Stomach (tissue), 4 donors: ENCODE results near the gene ARTN.

Experiments
- EP300 ChIP-seq: sonication (generic); formaldehyde crosslinking; IDR thresholded peaks from one replicate; pipeline ENCODE4 v1.6.1; 2017; ENCODE audit warnings: antibody characterized with exemption
- POLR2A ChIP-seq, 4 donors: fragments of 450-650 bp; IDR thresholded peaks; one replicate each; pipeline ENCODE4 v1.6.1; 2016; ENCODE audit warnings: antibody characterized with exemption in 4 of 4, control low read depth in 2 of 4, mild to moderate bottlenecking in 1 of 4, moderate library complexity in 1 of 4
- TF ChIP-seq, protein P1 (sequence below), 7 experiments: fragments of 450-650 bp in 4 of 7; fragments of 200-600 bp in 3 of 7; sonication (generic) in 3 of 7; IDR thresholded peaks; one replicate each; pipeline ENCODE4 v1.5.1; 2016 to 2019; ENCODE audit warnings: antibody characterized with exemption in 7 of 7, control low read depth in 2 of 7, mild to moderate bottlenecking in 1 of 7

DNA sequence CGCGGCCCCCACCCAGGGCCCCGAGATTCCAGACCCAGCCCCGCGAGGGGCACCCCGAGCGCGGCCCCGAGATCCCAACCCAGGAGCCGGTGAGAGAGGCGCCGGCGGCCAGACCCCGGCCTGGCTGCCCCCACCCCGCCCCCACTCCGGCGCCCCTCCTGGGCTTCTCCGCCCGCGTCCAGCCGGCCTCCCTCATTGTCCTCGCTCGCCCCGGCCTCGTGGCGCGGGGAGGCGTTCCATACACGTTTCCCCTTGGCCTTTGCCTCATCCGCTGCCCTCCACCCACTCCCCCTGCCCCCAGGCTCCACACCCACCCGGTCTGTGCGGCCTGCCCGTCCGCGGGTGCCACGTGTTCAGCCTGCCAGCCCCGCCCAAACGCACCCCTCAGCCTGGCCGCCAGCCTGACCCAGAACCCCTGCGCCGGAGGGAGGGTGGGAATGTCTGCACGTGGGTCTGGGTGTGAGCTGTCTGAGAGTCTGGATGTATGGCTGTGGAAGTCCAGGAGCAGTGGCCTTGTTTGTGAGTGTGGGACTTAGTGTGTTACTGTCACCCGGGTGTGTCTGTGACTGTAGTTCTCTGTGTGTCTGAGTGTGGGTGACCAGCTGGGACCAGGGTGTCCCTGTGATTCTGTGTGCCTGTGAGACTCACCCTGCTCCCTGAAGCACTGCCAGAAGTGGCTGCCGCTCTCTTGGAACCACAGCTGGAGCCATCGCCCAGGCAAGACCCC, 46.1 kb downstream of the ARTN start:
- TF ChIP-seq, protein P1, sequence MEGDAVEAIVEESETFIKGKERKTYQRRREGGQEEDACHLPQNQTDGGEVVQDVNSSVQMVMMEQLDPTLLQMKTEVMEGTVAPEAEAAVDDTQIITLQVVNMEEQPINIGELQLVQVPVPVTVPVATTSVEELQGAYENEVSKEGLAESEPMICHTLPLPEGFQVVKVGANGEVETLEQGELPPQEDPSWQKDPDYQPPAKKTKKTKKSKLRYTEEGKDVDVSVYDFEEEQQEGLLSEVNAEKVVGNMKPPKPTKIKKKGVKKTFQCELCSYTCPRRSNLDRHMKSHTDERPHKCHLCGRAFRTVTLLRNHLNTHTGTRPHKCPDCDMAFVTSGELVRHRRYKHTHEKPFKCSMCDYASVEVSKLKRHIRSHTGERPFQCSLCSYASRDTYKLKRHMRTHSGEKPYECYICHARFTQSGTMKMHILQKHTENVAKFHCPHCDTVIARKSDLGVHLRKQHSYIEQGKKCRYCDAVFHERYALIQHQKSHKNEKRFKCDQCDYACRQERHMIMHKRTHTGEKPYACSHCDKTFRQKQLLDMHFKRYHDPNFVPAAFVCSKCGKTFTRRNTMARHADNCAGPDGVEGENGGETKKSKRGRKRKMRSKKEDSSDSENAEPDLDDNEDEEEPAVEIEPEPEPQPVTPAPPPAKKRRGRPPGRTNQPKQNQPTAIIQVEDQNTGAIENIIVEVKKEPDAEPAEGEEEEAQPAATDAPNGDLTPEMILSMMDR (IDR thresholded peaks at IDR 0.05) = no peak
- TF ChIP-seq POLR2A (IDR thresholded peaks at IDR 0.05) (no peak), EP300 (no peak)
